CD14-positive monocyte (primary cell): ENCODE data around the gene LRP1. TPM values are rescaled to one million over a fixed set of nuclear protein-coding genes. Genes with fewer than 3 reads are reported as not detected.

Experiments
- DNase-seq, 3 donors: peaks; one replicate each; pipeline ENCODE4 v3.0.0-alpha.2; 2011 to 2022
- H2AFZ ChIP-seq: 2 replicates; pipeline ENCODE4 v1.6.0; 2012; ENCODE audit warnings: mild to moderate bottlenecking, low read depth, low read length, inconsistent platforms; ENCODE audit not compliant: insufficient read depth, poor library complexity, severe bottlenecking
- H3K27ac ChIP-seq, 2 donors: 1 replicate in 1 of 2; 2 replicates in 1 of 2; pipeline ENCODE4 v1.5.1; 2012 to 2013; ENCODE audit warnings: low read length in 2 of 2, control low read depth in 1 of 2, inconsistent platforms in 1 of 2, low read depth in 1 of 2, mild to moderate bottlenecking in 1 of 2
- H3K27me3 ChIP-seq, 2 donors: one replicate each; pipeline versions ENCODE4 v1.6.0 to v1.6.1; 2011 to 2013; ENCODE audit warnings: low read length in 2 of 2; ENCODE audit not compliant: control insufficient read depth in 2 of 2, insufficient read depth in 2 of 2
- H3K36me3 ChIP-seq, 2 donors: replicated peaks in 1 of 2; 1 replicate in 1 of 2; 2 replicates in 1 of 2; pipeline versions ENCODE4 v1.5.1 to v1.6.1; 2012 to 2013; ENCODE audit warnings: low read length in 2 of 2, control low read depth in 1 of 2, inconsistent platforms in 1 of 2, mild to moderate bottlenecking in 1 of 2; ENCODE audit not compliant: insufficient read depth in 2 of 2, control insufficient read depth in 1 of 2
- H3K4me1 ChIP-seq, 2 donors: 1 replicate in 1 of 2; 2 replicates in 1 of 2; pipeline versions ENCODE4 v1.5.1 to v1.6.1; 2012 to 2013; ENCODE audit warnings: low read length in 2 of 2, control low read depth in 1 of 2, inconsistent platforms in 1 of 2, mild to moderate bottlenecking in 1 of 2, moderate library complexity in 1 of 2; ENCODE audit not compliant: insufficient read depth in 2 of 2, control insufficient read depth in 1 of 2
- H3K4me2 ChIP-seq: replicated peaks from 2 replicates; pipeline ENCODE3; 2012; ENCODE audit warnings: low read length, moderate library complexity, mild to moderate bottlenecking; ENCODE audit not compliant: poor library complexity, severe bottlenecking; ENCODE audit errors: extremely low read depth
- H3K4me3 ChIP-seq, 3 experiments: fragments of 200-600 bp in 1 of 3; sonication (generic) in 1 of 3; replicated peaks in 1 of 3; 1 replicate in 2 of 3; 2 replicates in 1 of 3; pipeline ENCODE4 v1.5.1; 2011 to 2013; ENCODE audit warnings: low read length in 3 of 3, mild to moderate bottlenecking in 3 of 3, control low read depth in 2 of 3, low read depth in 2 of 3, inconsistent platforms in 1 of 3, moderate library complexity in 1 of 3
- H3K79me2 ChIP-seq: 2 replicates; pipeline ENCODE4 v1.6.0; 2012; ENCODE audit warnings: mild to moderate bottlenecking, control low read depth, inconsistent platforms, low read length, moderate library complexity; ENCODE audit not compliant: insufficient read depth
- H3K9ac ChIP-seq: 2 replicates; pipeline ENCODE4 v1.6.0; 2017; ENCODE audit warnings: low read length, mild to moderate bottlenecking; ENCODE audit not compliant: insufficient read depth, poor library complexity, severe bottlenecking
- H3K9me3 ChIP-seq, 2 donors: replicated peaks in 1 of 2; 1 replicate in 1 of 2; 2 replicates in 1 of 2; pipeline versions ENCODE4 v1.5.1 to v1.6.1; 2012 to 2013; ENCODE audit warnings: low read length in 2 of 2, control low read depth in 1 of 2; ENCODE audit not compliant: control insufficient read depth in 1 of 2, insufficient read depth in 1 of 2
- H4K20me1 ChIP-seq: 2 replicates; pipeline ENCODE4 v1.6.0; 2012; ENCODE audit warnings: mild to moderate bottlenecking, low read length, control low read depth, moderate library complexity; ENCODE audit not compliant: insufficient read depth
- H3K27ac Mint-ChIP-seq, 7 donors: one replicate each; pipeline ENCODE4 v1.8.0; 2020; ENCODE audit warnings: mild to moderate bottlenecking in 7 of 7, mixed read lengths in 7 of 7, moderate library complexity in 6 of 7, inconsistent platforms in 2 of 7
- H3K27me3 Mint-ChIP-seq, 3 donors: one replicate each; pipeline ENCODE4 v1.8.0; 2021 to 2022; ENCODE audit warnings: low read depth in 3 of 3, mild to moderate bottlenecking in 3 of 3, mixed read lengths in 3 of 3, moderate library complexity in 3 of 3, inconsistent platforms in 1 of 3
- H3K36me3 Mint-ChIP-seq, 2 donors: one replicate each; pipeline ENCODE4 v1.8.0; 2020; ENCODE audit warnings: mixed read lengths in 2 of 2, inconsistent platforms in 1 of 2, mild to moderate bottlenecking in 1 of 2
- H3K4me1 Mint-ChIP-seq: one replicate; pipeline ENCODE4 v1.8.0; 2020; ENCODE audit warnings: mild to moderate bottlenecking, mixed read lengths
- H3K4me3 Mint-ChIP-seq, 2 donors: one replicate each; pipeline ENCODE4 v1.8.0; 2020; ENCODE audit warnings: mild to moderate bottlenecking in 2 of 2, mixed read lengths in 2 of 2, moderate library complexity in 1 of 2
- H3K9me3 Mint-ChIP-seq, 7 donors: one replicate each; pipeline ENCODE4 v1.8.0; 2020 to 2022; ENCODE audit warnings: mixed read lengths in 7 of 7, mild to moderate bottlenecking in 6 of 7, moderate library complexity in 6 of 7, inconsistent platforms in 2 of 7
- WGBS: methylation state at CpG from one replicate; pipeline ENCODE4 v1.1.5; 2013; ENCODE audit warnings: missing lambda C conversion rate; ENCODE audit not compliant: insufficient coverage; 5-methylcytosine and 5-hydroxymethylcytosine counted together
- intact Hi-C, 2 donors: fragments of 100-400 bp; cut with micrococcal nuclease; formaldehyde crosslinking; loops; one replicate each; pipeline versions ENCODE4 v1.15.0 to v1.15.1; 2023
- polyA plus RNA-seq, 3 donors: library from polyadenylated mRNA; depleted of rRNA in 1 of 3; unstranded in 2 of 3; stranded (reverse) in 1 of 3; fragments of 300-500 nt in 2 of 3; fragments of >200 nt in 1 of 3; fragmentation: Illumina TruSeq in 2 of 3; gene quantifications; 1 replicate in 2 of 3; 2 replicates in 1 of 3; pipeline ENCODE4 v1.2.3, GENCODE V29; 2012 to 2021
- TF ChIP-seq, protein P1 (sequence below): fragments of 200-600 bp; IDR thresholded peaks from one replicate; pipeline ENCODE4 v1.8.0; 2022; ENCODE audit warnings: antibody characterized with exemption, mild to moderate bottlenecking

Gene LRP1
- polyA plus RNA-seq, 3 donors, result 5.5 to 246 (median 10.5) TPM

DNA sequence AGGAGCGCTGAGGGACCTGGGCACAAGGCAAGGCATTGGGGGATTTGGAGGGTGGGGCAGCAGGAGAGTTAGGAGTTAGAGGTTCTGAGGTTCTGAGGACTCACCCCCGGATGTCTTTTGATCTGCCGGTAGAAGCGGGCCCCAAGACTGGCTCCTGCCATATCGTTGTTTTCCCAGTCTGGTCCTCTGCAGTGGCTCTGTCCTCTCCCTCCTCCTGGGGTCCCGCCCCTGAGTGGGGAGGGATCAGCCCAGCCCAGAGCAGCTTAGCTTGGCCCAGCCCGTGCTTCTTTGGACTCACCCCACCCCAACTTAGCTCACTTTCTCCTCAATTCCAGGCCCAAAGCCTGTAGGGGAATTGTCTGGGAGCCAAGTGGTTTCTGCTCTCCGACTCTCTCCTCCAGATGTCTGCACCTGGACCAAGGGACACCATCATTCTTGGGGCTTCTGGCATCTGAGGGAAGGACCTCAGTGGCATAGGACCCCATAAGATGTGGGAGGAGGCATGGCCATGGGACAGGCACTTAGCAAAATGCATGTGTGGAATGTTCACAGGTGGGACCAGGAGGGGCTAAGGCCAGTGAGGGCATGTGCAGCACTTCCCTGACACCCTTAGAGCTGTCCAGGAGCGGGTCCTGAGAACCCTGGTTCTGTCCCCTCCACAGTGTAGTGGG lies 108.8 kb downstream of the LRP1 start:
- no peak for DNase-seq
- 25% methylated on average over 5 of the region's 9 CpGs for WGBS
- H3K4me3 ChIP-seq, result no peak overlapping the region
- peaks cover 56 to 70% of the 10 kb centered on the region in 2 donors for H3K27me3 ChIP-seq
- H3K27ac ChIP-seq, result no peak overlapping the region
- TF ChIP-seq, protein P1, sequence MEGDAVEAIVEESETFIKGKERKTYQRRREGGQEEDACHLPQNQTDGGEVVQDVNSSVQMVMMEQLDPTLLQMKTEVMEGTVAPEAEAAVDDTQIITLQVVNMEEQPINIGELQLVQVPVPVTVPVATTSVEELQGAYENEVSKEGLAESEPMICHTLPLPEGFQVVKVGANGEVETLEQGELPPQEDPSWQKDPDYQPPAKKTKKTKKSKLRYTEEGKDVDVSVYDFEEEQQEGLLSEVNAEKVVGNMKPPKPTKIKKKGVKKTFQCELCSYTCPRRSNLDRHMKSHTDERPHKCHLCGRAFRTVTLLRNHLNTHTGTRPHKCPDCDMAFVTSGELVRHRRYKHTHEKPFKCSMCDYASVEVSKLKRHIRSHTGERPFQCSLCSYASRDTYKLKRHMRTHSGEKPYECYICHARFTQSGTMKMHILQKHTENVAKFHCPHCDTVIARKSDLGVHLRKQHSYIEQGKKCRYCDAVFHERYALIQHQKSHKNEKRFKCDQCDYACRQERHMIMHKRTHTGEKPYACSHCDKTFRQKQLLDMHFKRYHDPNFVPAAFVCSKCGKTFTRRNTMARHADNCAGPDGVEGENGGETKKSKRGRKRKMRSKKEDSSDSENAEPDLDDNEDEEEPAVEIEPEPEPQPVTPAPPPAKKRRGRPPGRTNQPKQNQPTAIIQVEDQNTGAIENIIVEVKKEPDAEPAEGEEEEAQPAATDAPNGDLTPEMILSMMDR, result no peak
- H3K4me2 ChIP-seq, result no peak overlapping the region
- peaks cover 24 to 28% of the 10 kb centered on the region in 2 donors for H3K36me3 ChIP-seq
- peaks cover 49 to 63% of the 10 kb centered on the region in 2 donors for H3K4me1 ChIP-seq
- Mint-ChIP-seq H3K4me1 (peaks cover 64% of the 10 kb centered on the region), H3K4me3 (peak overlapping the region; percentile 50 to 87), H3K27me3 (peaks cover 65 to 76% (median 67%) of the 10 kb centered on the region in 3 donors), H3K9me3 (peaks cover 0 to 40% (median 15%) of the 10 kb centered on the region in 7 donors), H3K27ac (no peak overlapping the region), H3K36me3 (peaks cover 44 to 48% of the 10 kb centered on the region in 2 donors)
- intact Hi-C loops, result no loop called here
- no peak overlapping the region for H3K9ac ChIP-seq
- no peak overlapping the region for H2AFZ ChIP-seq
- H3K9me3 ChIP-seq, result peaks cover 0 to 42% of the 10 kb centered on the region in 2 donors
- no peaks in the 10 kb centered on the region for H3K79me2 ChIP-seq
- H4K20me1 ChIP-seq, result peaks cover 70% of the 10 kb centered on the region

DNA sequence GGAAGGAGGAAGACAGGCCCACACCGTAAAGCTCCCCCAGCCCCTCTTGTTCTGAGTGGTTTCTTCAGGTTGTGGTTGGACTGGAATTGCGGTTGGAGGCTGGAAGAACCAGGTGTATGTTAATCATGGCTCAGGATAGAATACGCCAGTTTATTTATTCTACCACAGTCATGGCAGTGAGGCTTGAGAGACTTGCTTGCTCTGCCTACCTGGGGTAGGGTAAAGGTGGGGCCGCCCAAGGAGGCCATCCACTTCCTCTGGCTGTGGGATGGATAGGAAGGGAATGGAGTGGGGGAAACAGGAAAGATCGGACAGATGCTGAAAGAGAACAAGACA lies 109.3 kb downstream of the LRP1 start:
- Histone ChIP-seq H2AFZ (no peak overlapping the region), H3K27ac (no peak overlapping the region), H3K9ac (no peak overlapping the region), H3K36me3 (peaks cover 19 to 23% of the 10 kb centered on the region in 2 donors), H3K9me3 (peaks cover 0 to 47% of the 10 kb centered on the region in 2 donors), H3K4me1 (peaks cover 54 to 68% of the 10 kb centered on the region in 2 donors), H3K27me3 (peaks cover 61 to 75% of the 10 kb centered on the region in 2 donors), H4K20me1 (peaks cover 75% of the 10 kb centered on the region), H3K79me2 (no peaks in the 10 kb centered on the region), H3K4me3 (no peak overlapping the region), H3K4me2 (peak overlapping the region; percentile 79)
- peaks cover 0 to 45% (median 15%) of the 10 kb centered on the region in 7 donors for H3K9me3 Mint-ChIP-seq
- intact Hi-C loops, result no loop called here
- H3K27me3 Mint-ChIP-seq, result peaks cover 70 to 81% (median 72%) of the 10 kb centered on the region in 3 donors
- H3K4me1 Mint-ChIP-seq, result peaks cover 68% of the 10 kb centered on the region
- WGBS, result 20% methylated on average over 1 of the region's 5 CpGs
- peak overlapping the region; percentile 50 to 87 for H3K4me3 Mint-ChIP-seq
- peaks cover 41 to 44% of the 10 kb centered on the region in 2 donors for H3K36me3 Mint-ChIP-seq
- DNase-seq, result no peak
- TF ChIP-seq, protein P1, result no peak
- H3K27ac Mint-ChIP-seq, result no peak overlapping the region
